ENCODE results near the gene IFT88.

Gene IFT88

DNA sequence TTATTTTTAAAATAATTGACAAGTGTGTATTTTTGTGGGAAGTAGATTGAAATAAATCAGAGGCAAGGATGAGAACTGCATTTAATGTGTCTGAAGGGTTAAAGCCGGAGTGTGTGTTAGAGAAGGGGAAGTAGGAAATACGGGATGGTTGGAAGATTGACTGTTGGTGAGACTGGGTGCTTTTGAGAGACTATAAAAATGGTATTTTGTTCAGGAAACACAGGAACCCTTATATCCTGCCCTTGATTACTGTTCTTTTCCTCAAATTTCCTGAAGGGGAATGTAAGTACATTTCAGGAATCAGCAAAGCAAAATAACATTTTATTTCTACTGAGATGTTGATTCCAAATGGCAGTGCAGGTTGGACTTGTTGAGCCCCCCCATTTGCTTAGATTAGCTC is 15.1 kb downstream of the IFT88 start:
- TF ChIP-seq, protein P1, sequence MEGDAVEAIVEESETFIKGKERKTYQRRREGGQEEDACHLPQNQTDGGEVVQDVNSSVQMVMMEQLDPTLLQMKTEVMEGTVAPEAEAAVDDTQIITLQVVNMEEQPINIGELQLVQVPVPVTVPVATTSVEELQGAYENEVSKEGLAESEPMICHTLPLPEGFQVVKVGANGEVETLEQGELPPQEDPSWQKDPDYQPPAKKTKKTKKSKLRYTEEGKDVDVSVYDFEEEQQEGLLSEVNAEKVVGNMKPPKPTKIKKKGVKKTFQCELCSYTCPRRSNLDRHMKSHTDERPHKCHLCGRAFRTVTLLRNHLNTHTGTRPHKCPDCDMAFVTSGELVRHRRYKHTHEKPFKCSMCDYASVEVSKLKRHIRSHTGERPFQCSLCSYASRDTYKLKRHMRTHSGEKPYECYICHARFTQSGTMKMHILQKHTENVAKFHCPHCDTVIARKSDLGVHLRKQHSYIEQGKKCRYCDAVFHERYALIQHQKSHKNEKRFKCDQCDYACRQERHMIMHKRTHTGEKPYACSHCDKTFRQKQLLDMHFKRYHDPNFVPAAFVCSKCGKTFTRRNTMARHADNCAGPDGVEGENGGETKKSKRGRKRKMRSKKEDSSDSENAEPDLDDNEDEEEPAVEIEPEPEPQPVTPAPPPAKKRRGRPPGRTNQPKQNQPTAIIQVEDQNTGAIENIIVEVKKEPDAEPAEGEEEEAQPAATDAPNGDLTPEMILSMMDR (IDR thresholded peaks at IDR 0.05; ENCODE audit: low read depth, low read length, missing control alignments): no peak
- no peak overlapping the region for H3K4me3 ChIP-seq (ENCODE audit: low read depth, low read length)
- DNase-seq (ENCODE audit: low read depth): no peak

DNA sequence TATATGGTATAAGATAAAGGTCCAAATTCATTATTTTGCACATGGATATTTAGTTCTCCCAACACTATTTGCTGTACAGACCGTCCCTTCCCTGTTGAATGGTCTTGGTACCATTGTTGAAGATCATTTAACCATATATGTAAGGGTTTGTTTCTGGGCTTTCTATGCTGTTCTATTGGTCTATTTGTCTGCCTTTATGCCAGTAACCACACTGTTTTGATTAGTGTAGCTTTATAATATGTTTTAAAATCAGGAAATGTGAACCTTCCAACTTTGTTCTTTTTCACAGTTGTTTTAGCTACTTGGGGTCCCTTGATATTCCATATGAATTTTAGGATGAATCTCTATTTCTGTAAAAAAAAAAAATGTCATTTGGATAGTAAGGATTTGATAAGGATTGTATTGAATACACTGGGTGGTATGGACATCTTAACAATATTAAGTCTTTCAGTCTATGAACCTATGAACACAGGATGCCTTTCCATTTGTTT is 16.9 kb downstream of the IFT88 start:
- DNase-seq (ENCODE audit: low read depth): no peak
- TF ChIP-seq, protein P1 (IDR thresholded peaks at IDR 0.05; ENCODE audit: low read depth, low read length, missing control alignments): no peak
- H3K4me3 ChIP-seq (ENCODE audit: low read depth, low read length): no peak overlapping the region

- TF ChIP-seq, protein P1 (IDR thresholded peaks at IDR 0.05; ENCODE audit: low read depth, low read length, missing control alignments): no peak
- H3K4me3 ChIP-seq (ENCODE audit: low read depth, low read length): no peak overlapping the region
- DNase-seq (ENCODE audit: low read depth): no peak
Observed at GRCh38 chr13:20585371-20585770, 18.4 kb downstream of the IFT88 start.

DNA sequence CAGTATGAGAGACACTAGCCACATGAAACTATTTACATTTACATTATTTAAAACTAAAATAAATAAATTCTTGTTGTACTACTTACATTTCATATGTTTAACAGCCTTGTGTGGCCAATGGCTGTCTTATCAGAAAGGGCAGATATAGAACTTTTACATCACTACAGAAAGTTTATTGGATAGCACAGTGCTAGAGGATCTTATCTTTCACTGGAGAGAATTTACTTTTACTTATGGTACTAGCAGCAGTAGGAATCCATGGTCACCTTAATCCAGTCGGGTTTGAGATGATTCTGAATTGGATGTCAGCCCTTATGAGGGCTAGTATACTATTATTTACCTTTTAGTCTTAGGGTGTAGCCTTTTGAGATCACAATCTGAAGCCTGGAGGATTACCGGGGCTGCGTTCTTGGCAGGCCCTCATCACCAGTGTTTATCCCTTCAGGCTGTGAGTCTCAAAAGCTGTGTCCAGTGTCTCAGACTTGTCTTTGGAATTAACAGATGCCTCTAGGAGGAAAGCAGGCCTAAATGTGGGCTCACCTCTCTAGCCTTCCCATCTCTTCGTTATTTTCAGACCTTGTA is 21.7 kb downstream of the IFT88 start:
- DNase-seq (ENCODE audit: low read depth): no peak
- TF ChIP-seq, protein P1 (IDR thresholded peaks at IDR 0.05; ENCODE audit: low read depth, low read length, missing control alignments): no peak
- H3K4me3 ChIP-seq (ENCODE audit: low read depth, low read length): no peak overlapping the region

DNA sequence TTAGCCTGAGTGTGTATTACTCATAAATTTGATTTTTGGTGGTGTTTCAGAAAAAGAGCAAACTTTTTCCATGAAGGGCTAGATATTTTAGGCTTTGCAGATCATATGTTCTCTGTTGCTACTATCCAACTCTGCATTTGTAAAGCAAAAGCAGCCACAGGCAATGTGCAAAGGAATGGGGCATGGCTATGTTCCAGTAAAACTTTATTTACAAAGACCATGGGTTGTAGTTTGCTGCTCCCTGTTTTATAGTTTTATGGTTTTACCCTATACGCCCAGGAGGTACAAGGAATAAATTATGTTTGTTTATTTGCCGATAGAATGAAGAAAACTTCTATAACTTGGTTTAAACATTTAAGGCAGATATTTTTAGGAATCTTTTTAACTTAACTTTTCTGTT is 23.6 kb downstream of the IFT88 start:
- no peak for DNase-seq (ENCODE audit: low read depth)
- no peak overlapping the region for H3K4me3 ChIP-seq (ENCODE audit: low read depth, low read length)
- TF ChIP-seq, protein P1 (IDR thresholded peaks at IDR 0.05; ENCODE audit: low read depth, low read length, missing control alignments): no peak

GRCh38 chr13:20592606-20593005 is 25.6 kb downstream of the IFT88 start:
- no peak overlapping the region for H3K4me3 ChIP-seq (ENCODE audit: low read depth, low read length)
- TF ChIP-seq, protein P1 (IDR thresholded peaks at IDR 0.05; ENCODE audit: low read depth, low read length, missing control alignments): no peak
- DNase-seq (ENCODE audit: low read depth): no peak

DNA sequence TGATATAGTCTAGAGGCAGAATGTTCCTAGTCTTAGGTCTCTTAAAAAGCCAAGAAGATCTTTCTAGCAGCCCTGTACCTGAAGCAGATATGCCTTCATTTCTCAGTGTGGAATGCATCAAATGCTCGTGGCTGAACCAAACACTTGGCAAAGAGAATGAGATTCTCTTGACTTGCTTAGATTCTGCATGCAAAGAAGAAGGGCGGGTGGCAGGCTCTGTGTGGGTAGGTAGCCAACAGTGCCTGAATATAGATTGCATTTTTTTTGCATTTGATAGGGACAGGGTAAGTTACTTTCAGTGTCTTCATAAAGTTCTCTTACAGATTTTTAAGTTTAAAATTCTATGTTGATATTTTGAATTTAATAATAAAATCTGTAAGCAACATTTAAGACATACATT is 27.3 kb downstream of the IFT88 start:
- TF ChIP-seq, protein P1 (IDR thresholded peaks at IDR 0.05; ENCODE audit: low read depth, low read length, missing control alignments): no peak
- no peak overlapping the region for H3K4me3 ChIP-seq (ENCODE audit: low read depth, low read length)
- no peak for DNase-seq (ENCODE audit: low read depth)
